Measurements from ENCODE around the gene MEIS3.
"Not testable (repeated sequence)": the region's sequence is repeated elsewhere in the genome, so short reads cannot be mapped to it uniquely, and the experiment has no call there.

The MEIS3 gene

GRCh38 chr19:47384533-47384932, 34.8 kb downstream of the MEIS3 start:
- DNase-seq (ENCODE audit: low read depth), result not testable (repeated sequence)

- DNase-seq (ENCODE audit: low read depth), result not testable (repeated sequence)
Measured at GRCh38 chr19:47383890-47384289, 35.4 kb downstream of the MEIS3 start.

- no peak for DNase-seq (ENCODE audit: low read depth)
Measured at GRCh38 chr19:47381653-47382279, 37.6 kb downstream of the MEIS3 start.

GRCh38 chr19:47381121-47381520, 38.2 kb downstream of the MEIS3 start:
- DNase-seq (ENCODE audit: low read depth), result no peak

DNA sequence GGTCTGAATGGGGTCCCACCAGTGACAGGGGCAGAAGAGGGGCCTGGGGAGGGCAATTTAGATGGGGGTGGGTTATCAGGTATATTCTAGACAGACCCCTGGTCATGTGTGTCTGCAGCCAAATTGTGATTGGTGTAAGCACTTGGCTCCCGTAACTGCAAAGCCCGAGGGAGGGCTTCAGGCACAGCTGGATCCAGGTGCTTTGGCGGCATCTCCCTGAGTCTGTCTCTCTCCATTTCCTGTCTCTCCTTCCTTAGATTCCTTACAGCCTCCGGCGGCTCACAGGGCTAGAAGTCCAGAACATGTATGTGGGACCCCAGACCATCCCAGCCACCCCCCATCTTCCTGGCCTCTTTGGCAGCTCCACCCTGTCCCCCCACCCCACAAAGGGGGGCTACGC, 38.8 kb downstream of the MEIS3 start:
- DNase-seq (ENCODE audit: low read depth), result no peak

GRCh38 chr19:47379381-47379938, 39.9 kb downstream of the MEIS3 start:
- no peak for DNase-seq (ENCODE audit: low read depth)

DNA sequence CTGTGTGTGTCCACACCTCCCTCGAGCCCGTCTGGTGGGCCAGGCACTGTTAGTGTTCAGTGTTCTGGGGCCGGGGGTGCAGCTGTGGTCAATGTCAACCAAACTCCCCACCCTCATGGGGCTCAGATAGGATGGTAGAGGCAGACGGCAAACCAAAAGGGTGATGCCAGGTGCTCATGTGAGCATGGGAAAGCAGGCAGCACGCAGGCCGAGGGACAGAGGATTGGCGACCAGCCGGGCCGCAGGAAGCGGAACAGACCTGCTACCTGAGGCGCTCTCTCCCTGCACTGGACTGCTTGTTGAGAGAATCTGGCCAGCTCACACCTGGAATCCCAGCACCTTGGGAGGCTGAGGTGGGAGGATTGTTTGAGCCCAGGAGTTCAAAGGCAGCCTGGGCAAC, 41.1 kb downstream of the MEIS3 start:
- no peak for DNase-seq (ENCODE audit: low read depth)

- no peak for DNase-seq (ENCODE audit: low read depth)
Measured at GRCh38 chr19:47377801-47378200, 41.5 kb downstream of the MEIS3 start.

GRCh38 chr19:47377208-47377701, 42.1 kb downstream of the MEIS3 start:
- DNase-seq (ENCODE audit: low read depth), result no peak

DNA sequence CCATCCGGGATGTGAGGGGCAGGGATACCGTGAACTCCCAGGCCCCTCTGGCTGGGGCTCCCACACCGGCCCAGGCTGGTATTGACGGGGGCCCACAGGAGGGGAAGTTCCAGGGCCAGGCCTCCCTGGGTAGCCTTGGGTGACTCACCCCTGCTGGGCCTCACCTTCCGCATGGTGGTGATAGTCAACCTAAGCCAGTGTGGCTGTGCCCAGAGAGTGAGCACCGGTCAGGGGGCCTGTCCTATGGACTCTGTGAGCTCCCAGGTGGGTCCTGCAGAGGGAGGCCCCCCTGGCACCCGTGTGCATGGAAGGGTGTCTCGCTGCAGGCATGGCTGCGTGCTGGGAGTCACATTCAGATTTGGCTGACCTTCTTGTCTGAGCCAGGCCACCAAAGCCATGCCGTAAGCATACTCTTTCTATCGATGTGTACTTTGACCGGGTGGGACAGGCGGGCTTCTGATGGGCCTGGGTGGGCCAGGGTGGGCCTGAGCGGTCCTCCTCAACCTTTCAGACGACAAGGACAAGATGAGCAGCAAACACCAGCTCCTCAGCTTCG, 42.7 kb downstream of the MEIS3 start:
- no peak for DNase-seq (ENCODE audit: low read depth)

DNA sequence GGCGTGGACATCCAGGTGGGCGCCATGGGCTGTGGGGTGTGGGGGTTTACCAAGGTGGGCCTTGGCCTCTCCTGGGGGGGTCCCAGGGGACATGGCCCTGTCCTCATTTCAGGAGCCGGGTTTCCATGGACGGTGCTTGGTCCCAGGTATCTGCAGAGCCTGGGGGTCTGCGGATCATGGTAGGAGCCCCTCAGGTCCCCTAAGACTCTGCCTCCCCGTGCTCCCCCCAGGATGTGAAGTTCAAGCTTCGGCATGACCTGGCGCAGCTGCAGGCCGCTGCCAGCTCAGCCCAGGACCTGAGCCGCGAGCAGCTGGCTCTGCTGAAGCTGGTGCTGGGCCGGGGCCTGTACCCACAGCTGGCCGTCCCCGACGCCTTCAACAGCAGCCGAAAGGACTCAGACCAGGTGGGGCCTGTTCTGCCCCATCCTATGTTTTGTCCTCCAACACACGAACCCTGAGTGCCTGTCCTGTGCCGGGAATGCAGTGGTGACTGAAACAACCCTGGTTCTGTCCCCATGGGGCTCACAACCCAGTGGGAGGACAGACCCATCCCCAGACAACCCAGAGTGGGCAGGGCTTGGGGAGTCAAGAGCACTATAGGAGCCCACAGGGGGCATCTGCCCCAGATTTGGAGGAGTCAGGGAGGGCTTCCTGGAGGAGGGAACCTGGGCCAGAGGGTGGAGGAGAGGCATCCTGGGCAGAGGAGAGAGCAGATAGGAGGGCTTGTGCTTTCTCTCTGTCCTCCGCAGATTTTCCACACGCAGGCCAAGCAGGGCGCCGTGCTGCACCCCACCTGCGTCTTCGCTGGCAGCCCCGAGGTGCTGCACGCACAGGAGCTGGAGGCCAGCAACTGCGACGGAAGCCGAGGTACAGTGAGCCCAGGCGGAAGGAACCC, 43.4 kb downstream of the MEIS3 start:
- no peak for DNase-seq (ENCODE audit: low read depth)

- no peak for DNase-seq (ENCODE audit: low read depth)
Measured at GRCh38 chr19:47374876-47375693, 44.2 kb downstream of the MEIS3 start.

GRCh38 chr19:47373246-47374240, 45.8 kb downstream of the MEIS3 start:
- no peak for DNase-seq (ENCODE audit: low read depth)

GRCh38 chr19:47372603-47373002, 46.7 kb downstream of the MEIS3 start:
- no peak for DNase-seq (ENCODE audit: low read depth)

DNA sequence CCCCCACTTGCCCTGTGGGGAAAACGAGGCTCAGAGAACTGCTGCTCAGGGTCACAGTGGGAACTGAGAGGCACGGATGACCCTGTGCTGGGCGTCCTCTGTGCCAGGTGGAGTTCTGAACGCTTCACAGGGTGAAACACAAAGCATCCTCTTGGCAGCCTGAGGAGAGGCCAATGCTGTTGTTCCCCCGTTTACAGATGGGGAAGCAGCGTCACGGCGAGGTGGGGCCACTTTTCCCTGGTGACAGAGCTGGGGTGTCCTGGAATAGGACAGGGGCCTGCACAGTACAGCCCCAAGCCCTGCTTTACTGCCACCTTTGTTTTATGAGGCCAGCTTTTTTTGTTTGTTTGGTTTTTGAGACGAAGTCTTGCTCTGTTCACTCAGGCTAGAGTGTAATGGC, 48.1 kb downstream of the MEIS3 start:
- DNase-seq (ENCODE audit: low read depth), result no peak

DNA sequence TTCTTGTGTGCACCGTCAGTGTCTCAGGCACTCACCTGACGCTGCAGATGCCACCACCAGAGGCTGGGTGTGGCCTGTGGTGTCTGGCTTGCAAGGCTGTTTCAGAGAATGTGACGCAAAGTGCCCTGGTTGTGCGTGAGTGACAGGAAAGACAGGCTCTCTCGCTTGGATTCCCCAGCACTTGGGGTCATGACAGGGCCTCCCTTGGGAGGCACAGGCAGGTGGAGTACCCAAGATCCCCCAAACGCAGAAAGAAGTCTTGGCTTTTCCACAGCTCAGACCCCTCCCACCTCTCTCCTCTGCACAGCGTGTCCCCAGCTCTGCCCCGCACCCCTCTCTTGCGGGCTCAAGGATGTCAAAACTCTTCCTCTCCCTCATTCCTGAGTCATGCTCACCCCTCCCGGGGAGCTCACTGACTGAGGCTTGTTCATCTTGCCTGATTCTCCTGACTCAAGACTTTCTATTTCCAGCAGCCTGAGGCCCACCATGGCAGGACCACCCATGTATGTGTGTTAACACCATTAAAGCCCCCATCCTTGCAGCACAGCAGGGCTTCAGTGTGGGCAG, 49.2 kb downstream of the MEIS3 start:
- DNase-seq (ENCODE audit: low read depth), result peak; percentile 48

DNA sequence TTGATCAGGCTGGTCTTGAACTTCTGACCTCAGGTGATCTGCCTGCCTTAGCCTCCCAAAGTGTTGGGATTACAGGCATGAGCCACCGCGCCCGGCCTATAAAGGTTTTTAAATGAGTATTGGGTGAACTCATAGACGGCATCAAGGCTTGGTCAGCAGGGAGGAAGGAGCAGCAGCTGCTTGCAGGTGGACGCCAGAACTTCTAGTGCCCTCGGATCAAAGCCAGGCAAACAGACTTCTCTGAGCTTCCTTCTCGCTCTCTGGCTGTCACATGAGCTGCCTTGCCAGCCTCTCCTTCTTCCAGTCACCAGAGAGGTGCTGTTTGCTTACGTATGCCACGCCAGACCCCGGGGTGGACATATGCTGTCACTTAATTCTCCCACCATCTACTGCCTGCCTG, 53.9 kb downstream of the MEIS3 start:
- DNase-seq (ENCODE audit: low read depth), result not testable (repeated sequence)

GRCh38 chr19:47363758-47364531, 55.4 kb downstream of the MEIS3 start:
- no peak for DNase-seq (ENCODE audit: low read depth)

DNA sequence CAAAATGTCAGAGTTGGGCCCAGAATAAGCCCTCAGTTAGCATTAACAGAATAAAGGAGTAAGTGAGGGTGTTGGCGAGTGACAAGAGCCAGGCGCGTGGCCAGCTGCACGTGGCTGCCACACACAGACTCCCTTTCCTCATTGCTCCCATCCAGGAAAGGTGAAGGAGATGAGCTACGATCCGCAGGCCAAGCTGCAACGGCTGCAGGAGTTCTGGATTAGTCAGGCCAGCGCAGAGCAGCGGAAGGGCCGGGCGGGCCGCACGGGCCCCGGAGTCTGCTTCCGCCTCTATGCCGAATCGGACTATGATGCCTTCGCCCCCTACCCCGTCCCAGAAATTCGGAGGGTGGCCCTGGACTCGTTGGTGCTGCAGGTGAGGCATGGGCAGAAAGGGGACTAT, 57.0 kb downstream of the MEIS3 start:
- DNase-seq (ENCODE audit: low read depth), result no peak

Measured in non-pigmented ciliary epithelial cell (primary cell).